Mesenchymal stem cell (in vitro differentiated cells and primary cell): ENCODE results near the gene HEATR5A.
"Not testable (repeated sequence)": the region's sequence is repeated elsewhere in the genome, so short reads cannot be mapped to it uniquely, and the experiment has no call there.

ENCODE experiments used
- DNase-seq: peaks from one replicate; pipeline ENCODE4 v3.0.0-alpha.2; 2013
- H2AFZ ChIP-seq: one replicate; pipeline ENCODE4 v1.6.1; 2013; ENCODE audit warnings: low read depth, mild to moderate bottlenecking, control low read depth, inconsistent platforms, low read length, moderate library complexity
- H2AK5ac ChIP-seq: 2 replicates; pipeline ENCODE4 v1.6.1; 2013; ENCODE audit warnings: low read length, moderate library complexity, mild to moderate bottlenecking, inconsistent platforms; ENCODE audit not compliant: severe bottlenecking
- H2BK120ac ChIP-seq: one replicate; pipeline ENCODE4 v1.6.1; 2013; ENCODE audit warnings: low read depth, mild to moderate bottlenecking, inconsistent platforms, low read length, moderate library complexity
- H2BK12ac ChIP-seq, 2 experiments: one replicate each; pipeline ENCODE4 v1.6.1; 2013; ENCODE audit warnings: inconsistent platforms in 2 of 2, low read length in 2 of 2, mild to moderate bottlenecking in 2 of 2, moderate library complexity in 2 of 2, control low read depth in 1 of 2
- H2BK15ac ChIP-seq: one replicate; pipeline ENCODE4 v1.6.1; 2013; ENCODE audit warnings: mild to moderate bottlenecking, low read depth, inconsistent platforms; ENCODE audit not compliant: poor library complexity, severe bottlenecking
- H2BK5ac ChIP-seq: 2 replicates; pipeline ENCODE4 v1.6.1; 2013; ENCODE audit warnings: low read depth, mild to moderate bottlenecking, low read length, control low read depth, inconsistent platforms; ENCODE audit not compliant: poor library complexity, severe bottlenecking
- H3K14ac ChIP-seq, 2 experiments: one replicate each; pipeline ENCODE4 v1.6.1; 2013; ENCODE audit warnings: inconsistent platforms in 2 of 2, low read length in 2 of 2, control low read depth in 1 of 2, mild to moderate bottlenecking in 1 of 2, moderate library complexity in 1 of 2
- H3K18ac ChIP-seq, 2 experiments: one replicate each; pipeline ENCODE4 v1.6.1; 2013; ENCODE audit warnings: inconsistent platforms in 2 of 2, low read length in 2 of 2, control low read depth in 1 of 2, low read depth in 1 of 2, mild to moderate bottlenecking in 1 of 2
- H3K23ac ChIP-seq, 2 experiments: one replicate each; pipeline ENCODE4 v1.6.1; 2013; ENCODE audit warnings: inconsistent platforms in 2 of 2, low read length in 2 of 2, mild to moderate bottlenecking in 2 of 2, moderate library complexity in 2 of 2, control low read depth in 1 of 2
- H3K27ac ChIP-seq: 2 replicates; pipeline ENCODE4 v1.5.1; 2013; ENCODE audit warnings: mild to moderate bottlenecking, moderate library complexity, low read length, control low read depth, inconsistent platforms; ENCODE audit not compliant: poor library complexity, severe bottlenecking
- H3K27me3 ChIP-seq, 2 experiments: 2 replicates each; pipeline versions ENCODE4 v1.6.1 to v1.7.0; 2013; ENCODE audit warnings: low read length in 2 of 2, mild to moderate bottlenecking in 2 of 2, moderate library complexity in 2 of 2, control low read depth in 1 of 2, inconsistent platforms in 1 of 2; ENCODE audit not compliant: control insufficient read depth in 1 of 2, insufficient read depth in 1 of 2
- H3K36me3 ChIP-seq, 2 experiments: 2 replicates each; pipeline versions ENCODE4 v1.6.1 to v1.7.0; 2013; ENCODE audit warnings: low read length in 2 of 2, control low read depth in 1 of 2, inconsistent platforms in 1 of 2, low read depth in 1 of 2, mild to moderate bottlenecking in 1 of 2; ENCODE audit not compliant: insufficient read depth in 2 of 2, control insufficient read depth in 1 of 2
- H3K4ac ChIP-seq, 2 experiments: one replicate each; pipeline ENCODE4 v1.6.1; 2013; ENCODE audit warnings: inconsistent platforms in 2 of 2, low read length in 2 of 2, mild to moderate bottlenecking in 2 of 2, moderate library complexity in 2 of 2, control low read depth in 1 of 2, low read depth in 1 of 2
- H3K4me1 ChIP-seq: 2 replicates; pipeline ENCODE4 v1.6.1; 2013; ENCODE audit warnings: low read depth, low read length, control low read depth; ENCODE audit not compliant: control insufficient read depth, insufficient read depth
- H3K4me2 ChIP-seq: 2 replicates; pipeline ENCODE4 v1.6.1; 2013; ENCODE audit warnings: low read length, mild to moderate bottlenecking, inconsistent platforms; ENCODE audit not compliant: poor library complexity, severe bottlenecking
- H3K4me3 ChIP-seq, 2 experiments: 2 replicates each; pipeline versions ENCODE4 v1.5.1 to v1.7.0; 2013; ENCODE audit warnings: low read length in 2 of 2, mild to moderate bottlenecking in 2 of 2, control low read depth in 1 of 2, low read depth in 1 of 2; ENCODE audit not compliant: insufficient read depth in 1 of 2
- H3K79me1 ChIP-seq: replicated peaks from 2 replicates; pipeline ENCODE4 v1.6.1; 2013; ENCODE audit warnings: mild to moderate bottlenecking, control low read depth, low read length, inconsistent platforms; ENCODE audit not compliant: poor library complexity, severe bottlenecking
- H3K9ac ChIP-seq: 2 replicates; pipeline ENCODE4 v1.7.0; 2013; ENCODE audit warnings: mild to moderate bottlenecking, low read length, moderate library complexity
- H3K9me3 ChIP-seq: 2 replicates; pipeline ENCODE4 v1.7.0; 2013; ENCODE audit warnings: mild to moderate bottlenecking, low read length; ENCODE audit not compliant: control insufficient read depth
- H4K8ac ChIP-seq: one replicate; pipeline ENCODE4 v1.6.1; 2013; ENCODE audit warnings: inconsistent platforms, mild to moderate bottlenecking, low read length, moderate library complexity
- H4K91ac ChIP-seq: one replicate; pipeline ENCODE4 v1.6.1; 2013; ENCODE audit warnings: mild to moderate bottlenecking, low read length, inconsistent platforms
- WGBS: methylation state at CpG from one replicate; pipeline ENCODE4 v1.1.7; 2013; ENCODE audit warnings: mixed read lengths; 5-methylcytosine and 5-hydroxymethylcytosine counted together

HEATR5A gene

DNA sequence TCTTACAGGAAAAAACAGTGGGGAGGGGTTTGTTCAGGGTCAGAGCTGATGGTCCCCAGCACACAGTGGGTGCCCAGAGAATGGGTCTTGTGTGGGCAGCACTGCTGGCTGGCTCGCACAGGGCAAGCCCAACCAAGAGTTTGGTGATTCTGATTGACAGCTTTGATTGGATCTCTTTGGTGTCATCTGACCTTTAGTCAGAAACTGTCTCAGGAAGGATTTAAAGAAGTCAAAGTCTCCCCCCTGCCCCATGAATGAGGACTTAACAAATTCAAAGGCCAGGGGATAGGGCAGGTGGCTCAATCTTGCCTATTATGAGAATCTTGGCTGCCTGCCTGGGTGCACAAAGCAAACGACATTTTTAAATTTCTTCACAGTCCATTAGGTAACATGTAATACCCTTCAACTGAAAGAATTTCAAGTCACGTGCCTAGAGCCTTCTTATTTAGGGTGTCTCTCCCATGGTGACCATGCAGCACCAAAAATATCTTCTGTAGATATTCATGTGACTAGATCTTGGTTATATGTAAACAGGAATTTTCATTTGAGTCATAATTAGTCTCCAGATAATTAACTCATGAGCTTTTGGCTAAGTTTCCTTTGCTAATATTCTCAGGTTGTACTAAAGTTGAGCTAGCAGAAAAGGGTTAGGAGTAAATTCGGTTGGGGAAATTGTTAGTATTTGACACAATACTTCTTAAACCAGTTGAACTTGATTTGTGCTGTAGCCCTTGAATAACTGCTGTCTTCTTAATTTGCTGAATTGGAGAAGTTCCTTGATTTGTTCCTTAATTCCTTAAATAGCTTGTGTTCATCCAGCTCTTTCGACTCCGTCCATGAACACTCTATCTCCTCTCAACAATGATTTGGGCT lies 158.3 kb downstream of the HEATR5A start:
- H3K9me3 ChIP-seq, result no peaks in the 10 kb centered on the region
- H3K9ac ChIP-seq, result peak overlapping the region; percentile 77
- 78% methylated on average over 3 of the region's 6 CpGs for WGBS

DNA sequence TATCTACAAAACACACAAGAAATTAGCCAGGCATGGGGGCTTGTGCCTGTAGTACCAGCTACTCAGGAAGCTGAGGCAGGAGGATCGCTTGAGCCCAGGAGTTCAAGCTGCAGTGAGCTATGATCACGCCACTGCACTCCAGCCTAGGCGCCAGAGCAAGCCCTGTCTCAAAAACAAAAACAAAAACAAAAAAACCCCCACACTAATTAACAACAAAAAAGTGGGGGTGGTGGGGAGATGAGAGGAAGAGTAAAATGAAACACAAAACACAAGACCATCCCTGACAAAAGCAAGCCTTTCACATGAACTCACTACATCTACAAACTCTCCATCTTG lies 158.9 kb downstream of the HEATR5A start:
- H3K36me3 ChIP-seq, result no peaks in the 10 kb centered on the region
- no peak for DNase-seq
- H3K27me3 ChIP-seq, result no peaks in the 10 kb centered on the region
- H2BK120ac ChIP-seq, result no peak overlapping the region
- H3K4me1 ChIP-seq, result peaks cover 8% of the 10 kb centered on the region
- H3K18ac ChIP-seq, result no peak overlapping the region
- no peak overlapping the region for H2BK12ac ChIP-seq
- H2AK5ac ChIP-seq, result peak overlapping the region; percentile 17
- no peak overlapping the region for H2AFZ ChIP-seq
- 100% methylated on average over 2 of the region's 3 CpGs for WGBS
- H3K23ac ChIP-seq, result no peak overlapping the region
- no peaks in the 10 kb centered on the region for H3K9me3 ChIP-seq
- no peak overlapping the region for H3K4ac ChIP-seq
- H3K79me1 ChIP-seq, result no peaks in the 10 kb centered on the region
- H3K4me2 ChIP-seq, result no peak overlapping the region
- H3K9ac ChIP-seq, result peak overlapping the region; percentile 77
- H3K4me3 ChIP-seq, result no peak overlapping the region
- no peak overlapping the region for H4K91ac ChIP-seq
- peak overlapping the region; percentile 31 for H3K27ac ChIP-seq
- no peak overlapping the region for H3K14ac ChIP-seq
- no peak overlapping the region for H2BK5ac ChIP-seq
- H4K8ac ChIP-seq, result no peak overlapping the region
- no peak overlapping the region for H2BK15ac ChIP-seq

More for the DNA sequence above, 158.3 kb downstream of the HEATR5A start:
- Histone ChIP-seq H3K4ac (no peak overlapping the region), H3K4me3 (peak overlapping the region in 1 of 2 experiments; percentile 3), H3K4me2 (no peak overlapping the region), H2BK120ac (no peak overlapping the region), H4K91ac (no peak overlapping the region), H3K18ac (no peak overlapping the region), H3K79me1 (no peaks in the 10 kb centered on the region), H2BK5ac (no peak overlapping the region), H3K4me1 (peaks cover 8% of the 10 kb centered on the region), H3K27ac (peak overlapping the region; percentile 68), H3K36me3 (no peaks in the 10 kb centered on the region), H4K8ac (no peak overlapping the region), H2BK12ac (peak overlapping the region in 1 of 2 experiments; percentile 3), H2AK5ac (peak overlapping the region; percentile 2), H3K23ac (no peak overlapping the region), H3K14ac (no peak overlapping the region), H3K27me3 (no peaks in the 10 kb centered on the region), H2AFZ (no peak overlapping the region), H2BK15ac (no peak overlapping the region)
- peak; percentile 34 for DNase-seq

GRCh38 chr14:31259040-31259435 lies 161.3 kb downstream of the HEATR5A start:
- not testable (repeated sequence) for H3K9ac ChIP-seq, H4K8ac ChIP-seq, H3K27me3 ChIP-seq, H2BK15ac ChIP-seq, H3K4me1 ChIP-seq, H2BK12ac ChIP-seq, H3K27ac ChIP-seq, H3K18ac ChIP-seq, H3K79me1 ChIP-seq, H2AFZ ChIP-seq, H3K4me3 ChIP-seq, H3K9me3 ChIP-seq, H3K36me3 ChIP-seq, H3K23ac ChIP-seq, H4K91ac ChIP-seq, H3K4me2 ChIP-seq, H2AK5ac ChIP-seq, DNase-seq, H3K14ac ChIP-seq, H3K4ac ChIP-seq, H2BK5ac ChIP-seq, H2BK120ac ChIP-seq
- WGBS, result 90% methylated on average over 2 of the region's 4 CpGs

- no peak overlapping the region for H2BK15ac ChIP-seq
- H3K9me3 ChIP-seq, result no peaks in the 10 kb centered on the region
- H2AFZ ChIP-seq, result no peak overlapping the region
- no peak overlapping the region for H3K18ac ChIP-seq
- no peak overlapping the region for H2AK5ac ChIP-seq
- no peak overlapping the region for H2BK12ac ChIP-seq
- H2BK120ac ChIP-seq, result no peak overlapping the region
- no peaks in the 10 kb centered on the region for H3K79me1 ChIP-seq
- no peak overlapping the region for H3K9ac ChIP-seq
- H4K8ac ChIP-seq, result no peak overlapping the region
- peaks cover 5% of the 10 kb centered on the region for H3K4me1 ChIP-seq
- no peak overlapping the region for H2BK5ac ChIP-seq
- no peak overlapping the region for H3K23ac ChIP-seq
- no peak overlapping the region for H3K27ac ChIP-seq
- DNase-seq, result no peak
- no peaks in the 10 kb centered on the region for H3K27me3 ChIP-seq
- H4K91ac ChIP-seq, result no peak overlapping the region
- H3K4ac ChIP-seq, result no peak overlapping the region
- 100% methylated on average over 1 of the region's 3 CpGs for WGBS
- no peaks in the 10 kb centered on the region for H3K36me3 ChIP-seq
- H3K4me3 ChIP-seq, result no peak overlapping the region
- H3K4me2 ChIP-seq, result no peak overlapping the region
- no peak overlapping the region for H3K14ac ChIP-seq
These were observed 161.8 kb downstream of the HEATR5A start for GRCh38 chr14:31258427-31259039.
